Smooth muscle cell of the brain vasculature (primary cell): ENCODE results near the gene PRPSAP1.

Experiments used
- DNase-seq: peaks from one replicate; pipeline ENCODE4 v3.0.0-alpha.2; 2012; ENCODE audit warnings: low read depth, low spot score

PRPSAP1 gene, protein sequence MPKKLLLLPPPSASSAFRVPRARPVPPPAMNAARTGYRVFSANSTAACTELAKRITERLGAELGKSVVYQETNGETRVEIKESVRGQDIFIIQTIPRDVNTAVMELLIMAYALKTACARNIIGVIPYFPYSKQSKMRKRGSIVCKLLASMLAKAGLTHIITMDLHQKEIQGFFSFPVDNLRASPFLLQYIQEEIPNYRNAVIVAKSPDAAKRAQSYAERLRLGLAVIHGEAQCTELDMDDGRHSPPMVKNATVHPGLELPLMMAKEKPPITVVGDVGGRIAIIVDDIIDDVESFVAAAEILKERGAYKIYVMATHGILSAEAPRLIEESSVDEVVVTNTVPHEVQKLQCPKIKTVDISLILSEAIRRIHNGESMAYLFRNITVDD

DNA sequence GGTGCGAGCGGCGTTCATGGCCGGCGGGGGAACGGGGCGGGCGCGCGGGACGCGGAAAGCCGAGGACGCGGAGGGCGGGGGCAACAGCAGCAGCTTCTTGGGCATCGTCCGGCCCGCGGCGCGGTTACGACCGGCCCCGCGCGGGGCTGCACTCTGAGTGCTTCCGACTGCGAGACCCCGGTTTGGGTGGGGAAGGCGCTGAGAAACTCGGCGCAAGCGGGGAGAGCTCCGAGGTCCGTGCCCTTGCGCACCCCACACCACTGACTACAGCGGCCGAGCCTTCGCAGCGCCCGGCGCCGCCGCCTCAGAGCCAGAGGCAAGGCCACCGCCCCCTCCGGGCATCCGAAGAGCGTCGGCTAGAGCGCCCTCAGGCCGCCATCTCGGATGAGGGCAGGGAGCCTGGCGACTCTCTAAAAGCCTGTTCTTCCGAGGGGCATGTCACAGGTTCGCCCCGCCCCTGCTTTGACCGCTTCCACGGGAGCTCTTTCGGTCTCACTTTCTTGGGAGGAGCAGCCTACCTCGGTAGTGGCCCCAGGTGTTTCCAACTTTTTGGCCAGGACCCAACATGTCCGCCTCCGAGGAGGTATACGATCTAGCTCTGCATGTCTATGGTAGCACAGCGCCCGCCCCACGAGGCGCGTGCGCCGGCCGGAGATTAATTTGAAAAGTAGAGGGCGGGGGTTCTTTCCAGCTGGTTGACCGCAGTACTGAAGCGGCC is at the start of gene PRPSAP1:
TSS of gene PRPSAP1 (minus strand) at position 318 of the 718 bp plus-strand sequence. CDS start at position 105, 213 bp downstream.
- DNase-seq = peak; percentile 83

DNA sequence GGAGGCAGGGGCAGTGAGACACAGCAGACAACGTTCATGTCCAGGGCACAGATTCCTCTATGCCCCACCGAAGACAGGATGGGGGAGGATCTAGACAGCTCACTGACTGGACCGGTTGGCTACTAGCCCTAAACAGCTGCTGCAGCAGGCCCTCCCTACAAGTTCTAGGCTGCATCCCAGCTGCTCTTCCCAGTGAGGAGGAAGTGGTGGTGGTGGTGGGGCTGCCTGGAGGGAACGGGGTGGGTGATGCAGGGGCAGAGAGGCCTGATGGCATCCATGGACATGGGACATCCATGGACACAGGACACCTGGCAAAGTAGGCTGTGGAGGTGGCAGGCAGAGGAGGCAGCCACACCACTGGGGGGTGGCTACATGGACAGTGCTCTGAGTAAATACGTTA is 49.0 kb upstream of the PRPSAP1 start:
- no peak for DNase-seq

DNA sequence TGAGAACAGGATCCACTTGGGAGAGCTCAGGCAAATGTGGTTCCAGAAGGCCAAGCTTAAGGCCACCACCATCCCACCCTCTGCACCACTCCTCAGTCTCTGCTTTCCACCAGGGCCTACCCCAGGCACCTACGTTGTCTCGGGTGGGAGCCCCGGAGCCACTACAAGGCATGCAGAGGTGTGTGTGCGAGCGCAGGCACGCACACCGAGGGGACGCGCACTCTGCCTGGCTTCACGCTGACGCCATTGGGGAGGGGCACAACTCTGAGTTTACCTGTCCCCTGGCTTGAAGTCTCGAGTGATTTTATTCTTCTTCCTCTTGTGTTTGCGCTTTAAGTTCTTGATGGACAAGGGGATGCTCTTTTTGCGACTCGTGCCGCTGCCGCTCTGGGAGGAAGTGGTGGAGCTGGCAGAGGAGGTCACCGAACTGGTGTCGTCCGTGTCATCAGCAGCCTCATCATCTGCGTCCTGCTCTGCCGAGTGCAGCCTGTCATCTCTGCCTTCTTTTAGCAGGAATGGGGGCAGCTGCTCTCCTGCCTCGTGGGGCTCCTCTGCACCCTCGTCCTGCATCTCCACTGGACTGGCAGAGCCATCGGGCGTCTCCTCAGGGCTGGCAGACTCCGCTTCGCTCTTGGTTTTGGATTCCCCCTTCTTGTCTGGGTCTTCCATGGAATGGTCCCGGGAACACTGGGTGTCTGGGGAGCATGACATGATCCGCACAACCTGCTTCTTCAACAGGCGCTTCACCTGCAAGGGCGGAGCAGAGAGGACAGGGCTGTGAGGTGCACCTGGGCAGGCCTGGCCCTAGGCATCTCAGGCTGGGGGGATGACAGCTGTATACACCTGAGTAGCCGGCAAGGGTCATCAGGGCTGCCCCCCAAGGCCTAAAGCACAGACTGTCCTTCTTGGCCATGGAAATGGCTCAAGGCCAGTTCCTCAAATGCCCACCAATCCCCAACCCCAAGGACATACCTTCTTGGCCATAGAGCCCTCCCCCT is 45.8 kb upstream of the PRPSAP1 start:
- no peak for DNase-seq

DNA sequence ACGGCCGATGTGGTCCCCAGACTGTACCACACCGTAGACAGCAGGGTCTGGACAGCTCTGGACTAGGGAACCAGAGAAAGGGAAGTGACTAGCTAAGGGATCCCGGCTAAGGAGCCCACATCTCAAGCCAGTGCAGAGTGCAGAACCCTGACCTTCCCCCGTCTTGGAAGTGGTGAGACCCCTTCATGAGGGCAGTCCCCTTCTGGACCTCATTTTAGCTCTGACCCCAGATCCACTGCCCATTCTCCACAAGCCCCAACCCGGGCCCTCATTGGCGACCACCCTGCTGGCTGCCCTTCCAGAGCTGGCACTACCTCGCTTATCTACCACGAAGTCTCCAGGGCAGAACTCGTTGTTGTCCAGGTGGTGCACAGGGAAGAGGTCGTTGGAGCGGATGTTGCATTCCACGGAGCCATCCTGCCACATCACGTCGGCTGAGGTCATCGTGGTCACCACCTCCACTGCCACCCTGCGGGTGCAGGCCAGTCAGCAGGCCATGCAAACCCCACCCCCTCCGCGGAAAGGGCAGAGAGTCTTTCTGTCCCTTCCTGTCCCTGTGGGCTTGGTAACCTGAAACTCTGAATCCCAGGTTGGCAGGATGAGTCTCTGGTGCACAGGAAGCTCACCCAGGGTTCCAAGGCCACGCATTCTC is 44.9 kb upstream of the PRPSAP1 start:
- DNase-seq = no peak

DNA sequence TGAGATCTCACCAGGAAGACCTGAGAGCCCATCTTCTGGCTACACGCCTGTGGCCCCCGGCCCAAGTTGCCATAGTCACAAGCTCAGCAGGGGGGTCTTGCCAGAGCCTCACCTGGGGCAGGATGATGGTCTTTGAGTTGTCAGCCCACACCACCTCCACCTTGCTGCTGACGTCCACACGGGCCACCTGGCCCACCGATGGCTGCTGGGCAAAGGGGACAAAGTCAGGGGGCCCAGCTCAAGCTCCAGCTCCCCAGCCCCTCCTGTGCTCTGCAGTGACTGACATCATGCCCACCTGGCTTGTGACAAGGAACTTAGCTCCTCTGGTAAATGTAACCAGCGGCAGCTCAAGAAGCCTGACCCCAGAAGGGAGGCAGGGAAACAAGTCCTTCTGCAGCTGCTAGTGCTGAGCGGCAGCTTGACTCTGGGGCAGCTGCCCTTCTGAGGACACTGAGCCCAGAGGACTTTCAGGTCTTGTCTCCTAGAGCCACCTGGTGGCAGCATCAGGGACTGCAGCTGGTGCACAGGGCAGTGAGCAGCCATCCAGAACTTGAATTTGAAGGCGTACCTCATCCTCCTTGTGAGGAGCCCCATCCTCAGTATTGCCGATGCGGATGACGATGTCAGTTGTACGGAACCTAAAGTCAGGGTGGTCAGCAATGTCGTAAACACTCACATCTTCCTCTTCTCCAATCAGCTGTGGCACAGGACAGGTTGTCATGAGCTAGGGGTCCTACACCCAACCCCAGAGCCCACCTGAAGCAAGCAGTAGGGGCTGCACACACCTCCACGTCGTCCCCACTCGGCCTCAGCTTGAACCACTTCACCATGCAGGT is 44.2 kb upstream of the PRPSAP1 start:
- peak; percentile 79 for DNase-seq

DNA sequence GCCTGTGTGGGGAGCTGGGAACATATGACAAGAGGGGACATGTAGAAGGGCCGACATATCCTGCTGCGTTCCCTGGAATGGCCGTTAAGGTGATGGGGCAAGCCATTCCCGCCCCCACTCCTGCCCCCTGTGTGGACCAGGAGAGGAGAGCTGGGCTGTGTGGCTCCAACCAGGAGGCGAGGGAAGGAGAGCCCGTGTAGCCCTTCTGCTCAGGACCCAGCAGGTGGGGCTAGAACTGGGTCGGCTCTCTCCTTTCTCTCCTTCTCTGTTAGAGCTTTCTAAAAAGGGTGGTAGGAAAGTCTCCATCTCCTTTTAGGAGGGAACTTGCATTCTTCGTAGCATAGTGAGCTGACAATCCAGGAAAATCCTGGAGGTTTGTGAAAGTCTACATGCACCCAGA is 43.5 kb upstream of the PRPSAP1 start:
- DNase-seq = no peak

DNA sequence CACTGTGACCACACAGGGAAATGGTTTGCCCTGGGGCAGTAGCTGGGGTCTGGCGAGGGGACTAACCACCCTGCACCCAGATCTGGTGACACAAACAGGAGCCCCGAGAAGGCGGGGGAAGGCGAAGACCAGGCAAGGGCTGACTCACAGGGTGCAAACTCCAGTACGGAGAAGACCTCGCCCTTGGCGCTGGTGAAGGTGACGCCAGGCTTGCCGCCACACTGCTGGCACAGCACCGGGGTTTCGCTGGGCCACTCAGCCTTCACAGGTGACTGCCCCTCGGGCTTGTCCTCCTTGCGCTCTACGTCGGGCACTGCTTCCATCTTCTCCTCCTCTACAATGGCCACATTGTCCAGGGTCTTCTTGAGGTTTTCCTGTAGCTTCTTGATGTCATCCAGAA is 42.3 kb upstream of the PRPSAP1 start:
- DNase-seq = no peak

DNA sequence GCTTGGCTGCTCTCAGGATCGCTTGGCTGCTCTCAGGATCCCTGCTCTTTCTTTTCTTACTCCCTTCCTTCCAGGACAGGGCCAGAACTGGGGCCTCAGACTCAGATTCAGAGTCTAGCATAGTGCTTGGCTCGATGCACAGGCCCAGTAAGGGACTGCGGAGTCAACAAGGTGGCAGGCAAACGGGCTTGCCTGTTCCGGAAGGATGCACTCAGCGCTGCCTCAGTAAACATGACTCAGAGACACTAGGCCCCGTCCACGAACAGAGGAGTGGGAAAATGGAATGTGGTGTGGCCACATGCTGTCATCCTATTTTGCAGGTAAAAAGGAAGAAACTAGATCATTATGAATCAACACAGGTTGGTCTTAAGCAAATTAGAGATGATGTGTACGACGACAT is 40.5 kb upstream of the PRPSAP1 start:
- no peak for DNase-seq

DNA sequence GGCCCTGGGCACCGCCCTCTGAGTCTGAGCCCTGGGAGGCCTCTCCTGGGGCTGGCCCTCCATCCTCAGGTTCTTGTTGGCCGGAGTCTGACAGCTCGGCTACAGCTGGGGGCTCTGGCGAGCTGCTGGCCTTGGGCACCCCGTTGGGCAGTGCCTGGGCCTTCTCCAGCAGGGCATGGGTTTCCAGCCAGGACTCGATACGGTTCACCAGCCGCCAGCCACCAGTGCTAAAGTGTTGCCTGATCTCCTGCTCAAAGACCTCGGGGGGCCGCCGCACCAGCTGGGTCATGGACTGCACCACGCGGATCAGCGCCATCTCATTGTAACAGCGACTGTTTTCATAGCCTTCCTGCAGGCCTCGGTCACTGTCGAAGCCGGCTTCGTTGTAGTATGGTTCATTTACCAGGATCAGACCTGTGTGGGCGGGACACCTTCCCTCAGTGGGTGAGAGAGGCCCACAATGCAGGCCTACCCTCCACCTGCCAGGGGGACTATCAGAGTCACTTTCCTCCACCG is 37.5 kb upstream of the PRPSAP1 start:
- DNase-seq = no peak

DNA sequence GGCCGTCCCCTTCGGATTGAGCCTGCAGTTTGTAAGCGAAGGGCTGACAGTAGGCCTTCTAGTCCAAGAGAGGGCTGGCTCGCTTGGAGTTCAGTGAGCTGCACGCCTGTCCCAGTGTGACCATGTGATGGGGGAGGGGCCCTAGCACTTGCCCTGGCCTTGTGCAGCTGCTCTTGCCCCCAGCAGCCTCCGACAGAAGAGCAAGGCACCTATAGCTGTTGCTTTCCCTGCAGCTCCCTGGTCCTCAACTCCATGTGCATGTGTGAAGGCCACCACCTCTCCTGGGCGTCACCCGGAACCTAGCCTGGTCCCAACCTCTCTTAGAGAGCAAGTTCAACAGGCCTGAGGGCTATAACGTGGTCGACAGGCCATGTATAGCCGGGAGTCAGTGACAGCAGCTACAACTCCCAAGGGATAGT is 36.3 kb upstream of the PRPSAP1 start:
- DNase-seq = no peak

DNA sequence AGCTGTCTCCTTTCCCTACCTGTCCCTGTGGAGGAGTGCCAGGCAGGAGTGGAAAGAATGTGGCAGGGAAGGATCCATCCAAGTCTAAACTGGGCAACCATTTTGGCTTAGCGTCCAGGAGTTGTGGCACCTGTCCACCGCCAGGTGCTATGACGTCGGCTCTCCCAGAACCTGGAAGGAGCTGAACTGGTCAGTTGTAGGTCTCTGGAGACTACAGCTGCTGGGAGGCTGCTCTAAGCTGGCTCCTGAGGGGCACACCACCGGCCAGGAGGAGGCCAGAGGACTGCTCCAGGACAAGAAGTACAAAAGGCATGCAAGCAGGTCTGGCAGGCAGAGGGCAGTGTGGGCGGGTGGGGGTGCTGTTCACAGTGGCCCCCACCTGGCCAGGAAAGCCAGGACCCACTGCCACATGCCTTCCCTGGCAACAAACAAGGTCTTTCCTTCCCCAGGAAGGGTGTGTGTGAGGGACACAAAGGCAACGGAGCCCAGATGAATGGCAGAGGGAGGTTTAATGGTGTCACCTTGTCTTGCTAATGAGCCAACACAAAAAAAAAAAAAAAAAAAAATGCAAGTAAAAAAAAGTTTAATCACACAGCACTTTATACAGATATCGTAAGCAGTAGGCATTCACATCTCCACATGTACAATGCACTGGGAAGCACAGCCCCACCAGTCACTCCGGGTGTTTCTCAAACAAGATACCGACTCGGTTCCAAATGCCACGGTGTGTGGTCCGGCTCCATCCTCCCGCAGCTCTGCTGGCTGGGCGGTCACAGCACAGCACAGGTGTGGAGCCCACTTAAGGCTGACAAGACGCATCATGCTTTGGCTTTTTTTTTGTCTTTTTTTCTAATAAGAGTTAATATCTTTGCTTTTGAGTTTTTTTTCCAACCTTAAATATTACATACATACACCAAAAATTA is 35.5 kb upstream of the PRPSAP1 start:
- DNase-seq = no peak

DNA sequence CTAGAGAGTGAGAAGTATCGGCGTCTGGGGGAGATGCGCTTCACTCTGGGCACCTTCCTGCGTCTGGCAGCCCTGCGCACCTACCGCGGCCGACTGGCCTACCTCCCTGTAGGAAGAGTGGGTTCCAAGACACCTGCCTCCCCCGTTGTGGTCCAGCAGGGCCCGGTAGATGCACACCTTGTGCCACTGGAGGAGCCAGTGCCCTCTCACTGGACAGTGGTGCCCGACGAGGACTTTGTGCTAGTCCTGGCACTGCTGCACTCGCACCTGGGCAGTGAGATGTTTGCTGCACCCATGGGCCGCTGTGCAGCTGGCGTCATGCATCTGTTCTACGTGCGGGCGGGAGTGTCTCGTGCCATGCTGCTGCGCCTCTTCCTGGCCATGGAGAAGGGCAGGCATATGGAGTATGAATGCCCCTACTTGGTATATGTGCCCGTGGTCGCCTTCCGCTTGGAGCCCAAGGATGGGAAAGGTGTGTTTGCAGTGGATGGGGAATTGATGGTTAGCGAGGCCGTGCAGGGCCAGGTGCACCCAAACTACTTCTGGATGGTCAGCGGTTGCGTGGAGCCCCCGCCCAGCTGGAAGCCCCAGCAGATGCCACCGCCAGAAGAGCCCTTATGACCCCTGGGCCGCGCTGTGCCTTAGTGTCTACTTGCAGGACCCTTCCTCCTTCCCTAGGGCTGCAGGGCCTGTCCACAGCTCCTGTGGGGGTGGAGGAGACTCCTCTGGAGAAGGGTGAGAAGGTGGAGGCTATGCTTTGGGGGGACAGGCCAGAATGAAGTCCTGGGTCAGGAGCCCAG is 33.5 kb upstream of the PRPSAP1 start:
- DNase-seq = no peak

DNA sequence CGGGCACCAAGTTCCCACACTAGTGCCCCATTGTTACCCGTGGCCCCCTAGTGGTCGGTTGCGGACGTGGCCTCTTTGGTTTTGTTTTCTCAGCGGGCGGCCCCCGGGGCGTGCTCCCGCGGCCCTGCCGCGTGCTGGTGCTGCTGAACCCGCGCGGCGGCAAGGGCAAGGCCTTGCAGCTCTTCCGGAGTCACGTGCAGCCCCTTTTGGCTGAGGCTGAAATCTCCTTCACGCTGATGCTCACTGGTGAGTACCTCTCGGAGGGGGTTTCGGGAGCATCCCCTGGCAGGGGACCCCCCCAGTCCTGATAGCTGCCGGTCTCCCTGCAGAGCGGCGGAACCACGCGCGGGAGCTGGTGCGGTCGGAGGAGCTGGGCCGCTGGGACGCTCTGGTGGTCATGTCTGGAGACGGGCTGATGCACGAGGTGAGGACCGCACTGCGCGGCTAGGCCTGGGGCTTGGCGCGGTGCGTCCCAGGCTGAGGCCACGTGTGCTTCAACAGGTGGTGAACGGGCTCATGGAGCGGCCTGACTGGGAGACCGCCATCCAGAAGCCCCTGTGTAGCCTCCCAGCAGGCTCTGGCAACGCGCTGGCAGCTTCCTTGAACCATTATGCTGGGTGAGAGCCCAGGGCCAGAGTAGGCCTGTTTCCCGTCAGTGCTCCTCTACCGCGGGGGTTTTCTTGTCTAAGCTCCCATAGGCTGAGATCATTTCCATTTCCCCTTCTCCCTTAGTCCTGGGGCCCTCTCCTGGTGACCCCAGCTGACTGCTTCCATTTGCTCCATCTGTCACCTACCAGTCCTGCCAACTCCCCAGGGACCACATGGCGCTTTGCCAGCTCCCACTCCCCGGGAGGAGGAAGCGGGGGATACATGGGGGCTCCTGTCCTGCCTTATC is 32.4 kb upstream of the PRPSAP1 start:
- no peak for DNase-seq

DNA sequence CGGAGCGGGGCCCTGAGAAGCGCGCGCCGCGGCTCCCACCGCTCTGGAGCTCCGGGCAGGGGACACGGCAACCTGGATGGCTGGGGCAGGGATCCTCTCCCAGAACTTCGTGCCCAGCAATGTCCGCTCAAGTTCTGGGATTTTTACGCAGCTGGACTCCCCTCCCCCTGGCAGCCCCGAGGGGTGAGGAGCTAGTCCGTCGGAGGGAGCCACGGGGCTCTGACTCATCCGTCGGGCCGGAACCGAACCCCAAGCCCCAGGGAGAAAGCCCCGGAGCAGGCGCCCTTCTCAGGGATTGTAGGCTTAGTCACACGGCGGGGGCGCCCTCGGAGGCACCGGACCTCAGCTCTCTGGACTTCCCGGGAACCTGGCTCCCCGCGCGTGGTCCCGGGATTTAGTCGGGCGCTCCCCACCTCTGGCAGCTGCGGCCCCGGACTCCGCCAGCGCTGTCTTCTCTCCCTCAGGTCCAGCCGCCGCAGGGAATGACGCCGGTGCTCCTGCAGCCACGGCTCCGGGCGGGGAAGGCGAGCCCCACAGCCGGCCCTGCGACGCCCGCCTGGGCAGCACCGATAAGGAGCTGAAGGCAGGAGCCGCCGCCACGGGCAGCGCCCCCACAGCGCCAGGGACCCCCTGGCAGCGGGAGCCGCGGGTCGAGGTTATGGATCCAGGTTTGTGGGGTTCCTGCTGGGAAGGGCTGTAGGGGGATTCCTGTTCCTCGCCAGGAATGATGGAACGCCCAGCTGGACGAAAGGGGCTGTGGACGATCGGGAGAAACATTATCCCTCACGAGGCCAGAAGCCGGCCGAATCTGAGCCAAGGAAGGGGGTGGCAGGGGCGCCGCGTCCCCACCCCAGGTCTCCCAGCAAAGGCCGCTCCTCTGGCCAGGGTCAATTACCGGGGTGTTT is 31.5 kb upstream of the PRPSAP1 start:
- no peak for DNase-seq

DNA sequence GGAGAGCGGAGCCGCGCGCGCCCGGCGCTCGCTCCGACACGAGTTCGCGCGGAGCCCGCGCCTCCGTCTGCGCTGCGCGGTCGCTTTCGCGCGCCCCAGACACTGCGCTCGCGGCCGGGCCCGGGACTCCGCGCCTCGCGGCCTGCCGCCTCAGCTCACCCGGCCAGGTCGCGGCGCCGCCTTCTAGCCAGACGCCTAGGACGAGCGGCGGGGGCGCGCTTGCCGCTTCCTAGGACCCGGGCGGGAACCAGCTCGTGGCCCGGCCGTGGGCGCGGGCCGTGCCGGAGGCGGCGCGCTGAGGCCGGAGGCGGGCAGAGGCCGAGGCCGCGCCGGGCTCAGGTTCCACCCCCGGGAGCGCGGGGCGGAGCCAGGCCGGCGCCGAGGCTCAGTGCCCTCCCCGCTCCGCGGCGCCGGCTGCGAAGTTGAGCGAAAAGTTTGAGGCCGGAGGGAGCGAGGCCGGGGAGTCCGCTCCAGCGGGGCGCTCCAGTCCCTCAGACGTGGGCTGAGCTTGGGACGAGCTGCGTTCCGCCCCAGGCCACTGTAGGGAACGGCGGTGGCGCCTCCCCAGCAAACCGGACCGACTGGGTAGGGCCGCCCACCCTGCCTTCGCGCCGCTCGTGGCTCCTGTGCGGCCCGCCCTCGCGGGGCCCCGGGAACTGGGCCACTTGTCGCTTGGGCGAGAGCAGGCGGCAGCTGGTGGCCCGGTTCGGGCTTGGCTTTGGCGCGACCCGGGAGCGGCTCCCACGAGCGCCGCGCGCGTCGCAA is 30.7 kb upstream of the PRPSAP1 start, which contains the start of gene SPHK1:
TSS of gene SPHK1 (plus strand) at position 388 of the 765 bp plus-strand sequence. CDS start 1,036 bp downstream, outside the sequence.
- DNase-seq = no peak
